Tibial nerve (tissue), 4 donors: ENCODE results near the gene TNPO1.

ENCODE experiments used
- EP300 ChIP-seq, 2 donors: sonication (generic); formaldehyde crosslinking; IDR thresholded peaks; one replicate each; pipeline ENCODE4 v1.6.1; 2017; ENCODE audit warnings: antibody characterized with exemption in 2 of 2, mild to moderate bottlenecking in 1 of 2
- POLR2A ChIP-seq, 2 donors: fragments of 450-650 bp; IDR thresholded peaks; one replicate each; pipeline ENCODE4 v1.6.1; 2017; ENCODE audit warnings: antibody characterized with exemption in 2 of 2, mild to moderate bottlenecking in 2 of 2, moderate library complexity in 2 of 2
- TF ChIP-seq, protein P1 (sequence below), 5 experiments: fragments of 200-600 bp in 3 of 5; fragments of 450-650 bp in 2 of 5; sonication (generic) in 3 of 5; IDR thresholded peaks; one replicate each; pipeline ENCODE4 v1.5.1; 2016 to 2019; ENCODE audit warnings: antibody characterized with exemption in 5 of 5, mild to moderate bottlenecking in 3 of 5, moderate library complexity in 2 of 5

DNA sequence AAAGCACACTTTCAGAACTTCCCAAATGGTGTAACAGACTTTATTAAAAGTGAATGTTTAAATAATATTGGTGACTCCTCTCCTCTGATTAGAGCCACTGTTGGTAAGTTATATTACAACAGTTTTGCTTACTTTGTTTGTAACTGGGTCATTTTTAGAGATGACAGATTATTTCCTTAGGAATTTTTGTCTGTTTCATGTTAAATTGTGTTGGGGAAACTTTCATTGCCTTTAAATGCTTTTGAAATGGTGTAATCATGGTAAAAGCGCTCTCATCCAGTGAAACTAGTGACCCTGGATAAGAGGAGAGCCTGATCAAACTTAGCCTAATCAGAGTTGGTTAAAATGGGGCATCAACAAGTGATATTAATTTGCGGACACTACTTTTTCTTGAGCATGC is 39.4 kb downstream of the TNPO1 start:
- TF ChIP-seq, protein P1, sequence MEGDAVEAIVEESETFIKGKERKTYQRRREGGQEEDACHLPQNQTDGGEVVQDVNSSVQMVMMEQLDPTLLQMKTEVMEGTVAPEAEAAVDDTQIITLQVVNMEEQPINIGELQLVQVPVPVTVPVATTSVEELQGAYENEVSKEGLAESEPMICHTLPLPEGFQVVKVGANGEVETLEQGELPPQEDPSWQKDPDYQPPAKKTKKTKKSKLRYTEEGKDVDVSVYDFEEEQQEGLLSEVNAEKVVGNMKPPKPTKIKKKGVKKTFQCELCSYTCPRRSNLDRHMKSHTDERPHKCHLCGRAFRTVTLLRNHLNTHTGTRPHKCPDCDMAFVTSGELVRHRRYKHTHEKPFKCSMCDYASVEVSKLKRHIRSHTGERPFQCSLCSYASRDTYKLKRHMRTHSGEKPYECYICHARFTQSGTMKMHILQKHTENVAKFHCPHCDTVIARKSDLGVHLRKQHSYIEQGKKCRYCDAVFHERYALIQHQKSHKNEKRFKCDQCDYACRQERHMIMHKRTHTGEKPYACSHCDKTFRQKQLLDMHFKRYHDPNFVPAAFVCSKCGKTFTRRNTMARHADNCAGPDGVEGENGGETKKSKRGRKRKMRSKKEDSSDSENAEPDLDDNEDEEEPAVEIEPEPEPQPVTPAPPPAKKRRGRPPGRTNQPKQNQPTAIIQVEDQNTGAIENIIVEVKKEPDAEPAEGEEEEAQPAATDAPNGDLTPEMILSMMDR (IDR thresholded peaks at IDR 0.05), result no peak
- TF ChIP-seq POLR2A (IDR thresholded peaks at IDR 0.05) (no peak), EP300 (IDR thresholded peaks at IDR 0.05) (no peak)
